GM10248 (cell line): ENCODE results near the gene COMT.

Source experiments
- CTCF ChIA-PET: fragments of 300-600 bp; sonication (Branson Sonifier 250); formaldehyde crosslinking; extraction: SDS; loops from one replicate; lab custom pipeline; 2021; ENCODE audit warnings: antibody characterized with exemption; lab: Yijun Ruan, JAX
- POLR2A ChIA-PET: fragments of 350-650 bp; sonication (Branson Sonifier 250); formaldehyde crosslinking; extraction: SDS; loops from one replicate; lab custom pipeline; 2020; ENCODE audit warnings: antibody characterized with exemption; lab: Yijun Ruan, JAX
- DNase-seq: peaks from one replicate; pipeline ENCODE4 v3.0.0; 2012; ENCODE audit errors: extremely low spot score
- CTCF ChIP-seq: IDR thresholded peaks from 2 replicates; pipeline ENCODE4 v1.5.1; 2012; ENCODE audit warnings: mild to moderate bottlenecking, low read depth; ENCODE audit errors: extremely low read depth, missing control alignments, control extremely low read depth

Gene COMT

GRCh38 chr22:20013382-20013871 is 71.9 kb downstream of the COMT start:
- DNase-seq, result peak; percentile 70
- TF ChIP-seq CTCF, result peak; percentile 77
- CTCF ChIA-PET, result interaction anchor here (0.7 to 4.5 kb wide), 16 partner anchors 9 to 283 kb away, joined by 3 to 54 read pairs (median 4); no protein-coding TSS in a partner anchor
- POLR2A ChIA-PET, result no interaction called here

- POLR2A ChIA-PET, result no interaction called here
Observed at GRCh38 chr22:20014526-20015186, 73.1 kb downstream of the COMT start.

GRCh38 chr22:20015187-20015625 is 73.6 kb downstream of the COMT start:
- no peak for TF ChIP-seq CTCF
- DNase-seq, result no peak
- ChIA-PET CTCF (interaction anchor here (1.2 to 4.5 kb wide), 7 partner anchors 14 to 291 kb away, joined by 3 to 54 read pairs (median 4); no protein-coding TSS in a partner anchor), POLR2A (no interaction called here)

More at GRCh38 chr22:20014526-20015186, 73.1 kb downstream of the COMT start:
- CTCF ChIA-PET, result interaction anchor here (0.7 to 4.5 kb wide), 13 partner anchors 8 to 291 kb away, joined by 3 to 54 read pairs (median 4); no protein-coding TSS in a partner anchor
- no peak for TF ChIP-seq CTCF
- DNase-seq, result no peak

GRCh38 chr22:20015971-20016733 is 74.6 kb downstream of the COMT start:
- ChIA-PET CTCF (interaction anchor here (1.2 to 4.5 kb wide), 6 partner anchors 13 to 62 kb away, joined by 3 to 54 read pairs (median 10); no protein-coding TSS in a partner anchor), POLR2A (no interaction called here)
- no peak for TF ChIP-seq CTCF
- DNase-seq, result no peak

GRCh38 chr22:20016734-20017621 is 75.4 kb downstream of the COMT start, which contains the start of gene ARVCF:
Gene ARVCF, minus strand, starts transcription at chr22:20016823. Its CDS starts 26,029 bp downstream, at chr22:19990794.
- ChIA-PET CTCF (no interaction called here), POLR2A (no interaction called here)
- TF ChIP-seq CTCF, result no peak
- peak; percentile 98 for DNase-seq
